Activated CD8-positive, alpha-beta T cell treated with anti-CD3 and anti-CD28 coated beads for 36 hours (primary cell): ENCODE measurements around the gene TMEM38B. TPM values are rescaled to one million over a fixed set of nuclear protein-coding genes. Genes with fewer than 3 reads are reported as not detected.
"Not testable (repeated sequence)": the region's sequence is repeated elsewhere in the genome, so short reads cannot be mapped to it uniquely, and the experiment has no call there.

Experiments
- ATAC-seq: fragments of 200-7000 bp; cut with Tn5 transposase; one replicate; pipeline ENCODE4 v1.10.0; 2021; ENCODE audit warnings: mild to moderate bottlenecking, moderate library complexity
- CTCF ChIA-PET: fragments of 350-600 bp; sonication (Branson Sonifier 250); formaldehyde crosslinking; loops from one replicate; lab custom pipeline; 2021; ENCODE audit warnings: antibody characterized with exemption; lab: Charles Lee
- POLR2A ChIA-PET: fragments of 350-600 bp; sonication (Branson Sonifier 250); formaldehyde crosslinking; loops from one replicate; lab custom pipeline; 2021; ENCODE audit warnings: antibody characterized with exemption; lab: Charles Lee
- DNase-seq: peaks from one replicate; pipeline ENCODE4 v3.0.0-alpha.2; 2020
- H3K27ac Mint-ChIP-seq: one replicate; pipeline ENCODE4 v1.8.0; 2021; ENCODE audit warnings: mild to moderate bottlenecking, mixed read lengths
- H3K27me3 Mint-ChIP-seq: one replicate; pipeline ENCODE4 v1.8.0; 2021; ENCODE audit warnings: mixed read lengths
- H3K36me3 Mint-ChIP-seq: one replicate; pipeline ENCODE4 v1.8.0; 2021; ENCODE audit warnings: low read depth, mixed read lengths
- H3K4me1 Mint-ChIP-seq: one replicate; pipeline ENCODE4 v1.8.0; 2021; ENCODE audit warnings: low read depth, mixed read lengths
- H3K4me3 Mint-ChIP-seq: one replicate; pipeline ENCODE4 v1.8.0; 2021; ENCODE audit warnings: mild to moderate bottlenecking, moderate library complexity, mixed read lengths
- H3K9me3 Mint-ChIP-seq: one replicate; pipeline ENCODE4 v1.8.0; 2021; ENCODE audit warnings: mixed read lengths
- intact Hi-C: fragments of 100-400 bp; cut with micrococcal nuclease; formaldehyde crosslinking; loops from one replicate; pipeline ENCODE4 v1.10.0; 2022
- total RNA-seq, 2 experiments: library from RNA; stranded (reverse); gene quantifications; one replicate each; pipeline ENCODE4 v1.2.3, GENCODE V29; 2021
- TF ChIP-seq, protein P1 (sequence below): fragments of 200-600 bp; IDR thresholded peaks from one replicate; pipeline ENCODE4 v1.8.0; 2022; ENCODE audit warnings: antibody characterized with exemption, mild to moderate bottlenecking

TMEM38B gene
- total RNA-seq, 2 experiments from 2014 or later: 8.2 to 11.3 TPM

DNA sequence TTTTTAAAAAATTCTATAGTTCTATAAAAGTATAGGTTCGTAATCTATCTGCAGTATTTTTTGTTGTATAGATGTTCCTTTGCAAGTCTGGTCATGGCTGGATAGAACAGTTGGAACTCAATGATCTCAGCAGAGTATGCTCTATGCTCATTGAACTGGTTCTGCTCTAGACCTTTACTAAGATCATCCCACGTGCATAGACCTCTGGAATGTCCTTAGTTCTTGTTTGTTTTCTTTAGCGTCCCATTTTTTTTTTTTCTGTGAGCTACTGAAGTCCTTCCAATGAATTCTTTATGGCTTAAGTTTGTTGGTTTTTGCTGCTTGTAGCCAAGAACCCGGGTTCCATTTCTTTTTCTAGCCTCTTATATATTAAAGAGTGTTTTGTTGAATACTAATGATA is 3.5 kb downstream of the TMEM38B start:
- TF ChIP-seq, protein P1, sequence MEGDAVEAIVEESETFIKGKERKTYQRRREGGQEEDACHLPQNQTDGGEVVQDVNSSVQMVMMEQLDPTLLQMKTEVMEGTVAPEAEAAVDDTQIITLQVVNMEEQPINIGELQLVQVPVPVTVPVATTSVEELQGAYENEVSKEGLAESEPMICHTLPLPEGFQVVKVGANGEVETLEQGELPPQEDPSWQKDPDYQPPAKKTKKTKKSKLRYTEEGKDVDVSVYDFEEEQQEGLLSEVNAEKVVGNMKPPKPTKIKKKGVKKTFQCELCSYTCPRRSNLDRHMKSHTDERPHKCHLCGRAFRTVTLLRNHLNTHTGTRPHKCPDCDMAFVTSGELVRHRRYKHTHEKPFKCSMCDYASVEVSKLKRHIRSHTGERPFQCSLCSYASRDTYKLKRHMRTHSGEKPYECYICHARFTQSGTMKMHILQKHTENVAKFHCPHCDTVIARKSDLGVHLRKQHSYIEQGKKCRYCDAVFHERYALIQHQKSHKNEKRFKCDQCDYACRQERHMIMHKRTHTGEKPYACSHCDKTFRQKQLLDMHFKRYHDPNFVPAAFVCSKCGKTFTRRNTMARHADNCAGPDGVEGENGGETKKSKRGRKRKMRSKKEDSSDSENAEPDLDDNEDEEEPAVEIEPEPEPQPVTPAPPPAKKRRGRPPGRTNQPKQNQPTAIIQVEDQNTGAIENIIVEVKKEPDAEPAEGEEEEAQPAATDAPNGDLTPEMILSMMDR: no peak
- Mint-ChIP-seq H3K27me3 (peaks cover 5% of the 10 kb centered on the region), H3K4me1 (peaks cover 41% of the 10 kb centered on the region), H3K36me3 (no peaks in the 10 kb centered on the region), H3K27ac (no peak overlapping the region), H3K9me3 (no peaks in the 10 kb centered on the region), H3K4me3 (no peak overlapping the region)
- DNase-seq: no peak
- no peak for ATAC-seq
- intact Hi-C loops: no loop called here
- ChIA-PET CTCF (no interaction called here), POLR2A (no interaction called here)

DNA sequence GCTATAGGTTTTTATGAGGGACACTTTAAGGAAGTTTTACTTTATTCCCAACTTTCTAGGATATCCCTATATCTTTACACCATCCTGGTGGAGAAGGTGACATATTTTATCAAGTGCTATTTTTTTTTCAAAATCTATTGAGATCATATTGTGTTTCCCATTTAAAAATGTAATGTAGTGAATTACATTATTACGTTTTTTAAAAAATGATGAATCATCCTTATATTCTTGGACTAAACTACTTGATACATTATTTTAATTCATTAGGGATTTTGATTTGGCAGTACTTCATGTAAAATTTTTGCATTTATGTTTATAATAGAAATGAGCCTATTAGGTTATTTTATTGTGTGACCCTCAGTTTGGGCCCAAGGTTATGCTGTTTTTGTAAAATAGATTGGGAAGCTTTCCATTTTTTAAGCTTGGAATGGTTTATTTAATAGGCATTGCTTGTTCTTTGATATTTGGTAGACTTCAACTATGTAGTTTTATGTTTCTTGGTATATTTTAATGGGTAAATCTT is 4.1 kb downstream of the TMEM38B start:
- ChIA-PET POLR2A (no interaction called here), CTCF (no interaction called here)
- Mint-ChIP-seq H3K27ac (no peak overlapping the region), H3K36me3 (no peaks in the 10 kb centered on the region), H3K9me3 (no peaks in the 10 kb centered on the region), H3K27me3 (peaks cover 4% of the 10 kb centered on the region), H3K4me3 (no peak overlapping the region), H3K4me1 (peaks cover 39% of the 10 kb centered on the region)
- intact Hi-C loops: no loop called here
- TF ChIP-seq, protein P1: no peak
- no peak for DNase-seq
- ATAC-seq: no peak

DNA sequence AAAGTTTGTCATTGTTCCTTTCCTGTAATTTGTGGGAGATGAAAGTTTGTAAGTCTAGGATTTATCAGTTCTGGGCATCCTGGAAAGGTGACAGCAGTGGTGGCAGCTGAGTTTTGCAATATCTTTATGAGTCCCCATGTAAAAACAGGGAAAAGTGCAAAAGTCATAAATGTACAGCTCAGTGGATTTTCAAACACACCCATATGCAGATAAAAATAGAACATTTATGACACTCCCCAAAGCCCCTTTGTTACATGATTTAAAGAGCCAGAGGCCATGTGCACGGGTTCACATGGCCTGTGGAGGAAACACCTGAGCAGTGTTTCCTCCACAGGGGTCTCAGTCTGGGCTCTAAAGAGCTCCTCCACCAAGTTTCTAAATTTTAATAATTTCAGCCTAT is 6.3 kb downstream of the TMEM38B start:
- H3K27me3 Mint-ChIP-seq: no peaks in the 10 kb centered on the region
- peaks cover 29% of the 10 kb centered on the region for H3K4me1 Mint-ChIP-seq
- DNase-seq: no peak
- intact Hi-C loops: no loop called here
- no peak for ATAC-seq
- ChIA-PET CTCF (interaction anchor here (0.9 kb wide), 1 partner anchor 63 kb away, joined by 3 read pairs; no protein-coding TSS in a partner anchor), POLR2A (no interaction called here)
- no peaks in the 10 kb centered on the region for H3K36me3 Mint-ChIP-seq
- no peaks in the 10 kb centered on the region for H3K9me3 Mint-ChIP-seq
- H3K4me3 Mint-ChIP-seq: no peak overlapping the region
- H3K27ac Mint-ChIP-seq: no peak overlapping the region
- TF ChIP-seq, protein P1: no peak

DNA sequence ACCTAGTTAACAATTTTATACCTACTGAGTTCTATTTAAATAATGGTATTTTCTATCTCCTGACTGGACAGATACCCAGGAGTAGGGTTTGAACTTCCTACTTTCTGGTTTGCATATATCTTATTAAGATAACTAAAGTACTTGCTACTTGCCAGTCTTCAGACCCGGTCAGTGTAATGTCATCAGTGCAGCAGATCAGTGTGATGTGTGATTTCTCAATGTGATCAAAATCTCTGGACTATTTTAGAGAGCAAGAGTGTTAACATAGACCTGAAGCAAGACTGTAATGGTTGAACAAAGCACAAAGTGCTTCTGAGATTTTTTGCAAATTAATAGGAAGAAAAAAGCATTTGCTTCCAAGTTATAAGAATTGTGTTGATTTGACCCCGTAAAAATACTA is 6.8 kb downstream of the TMEM38B start:
- no peak for ATAC-seq
- TF ChIP-seq, protein P1: no peak
- ChIA-PET CTCF (no interaction called here), POLR2A (no interaction called here)
- Mint-ChIP-seq H3K36me3 (no peaks in the 10 kb centered on the region), H3K9me3 (no peaks in the 10 kb centered on the region), H3K4me3 (no peak overlapping the region), H3K27me3 (no peaks in the 10 kb centered on the region), H3K4me1 (peaks cover 26% of the 10 kb centered on the region), H3K27ac (no peak overlapping the region)
- no peak for DNase-seq
- intact Hi-C loops: no loop called here

DNA sequence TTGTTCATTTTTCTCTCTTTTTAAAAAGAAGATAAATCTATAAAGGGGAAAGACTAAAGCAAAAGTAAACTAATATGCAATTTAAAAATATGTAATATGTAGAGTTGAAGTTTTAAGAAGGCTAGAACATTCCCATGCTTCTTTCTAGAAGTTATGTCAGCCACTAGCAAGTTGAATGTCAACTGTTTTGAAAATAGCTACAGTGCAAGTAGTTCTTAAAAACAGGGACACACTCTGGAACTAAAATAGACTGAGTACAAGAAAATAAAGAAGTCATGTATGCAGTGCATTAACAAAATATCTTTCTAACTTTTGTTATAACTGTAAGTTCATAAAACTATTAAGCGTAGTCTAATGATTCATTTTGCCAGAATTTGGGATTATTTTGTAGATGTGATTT is 7.9 kb downstream of the TMEM38B start:
- no peaks in the 10 kb centered on the region for H3K27me3 Mint-ChIP-seq
- H3K27ac Mint-ChIP-seq: no peak overlapping the region
- H3K9me3 Mint-ChIP-seq: no peaks in the 10 kb centered on the region
- ATAC-seq (no peak), DNase-seq (no peak)
- ChIA-PET POLR2A (no interaction called here), CTCF (no interaction called here)
- H3K4me3 Mint-ChIP-seq: no peak overlapping the region
- intact Hi-C loops: no loop called here
- TF ChIP-seq, protein P1: no peak
- H3K4me1 Mint-ChIP-seq: peaks cover 24% of the 10 kb centered on the region
- H3K36me3 Mint-ChIP-seq: peaks cover 4% of the 10 kb centered on the region

DNA sequence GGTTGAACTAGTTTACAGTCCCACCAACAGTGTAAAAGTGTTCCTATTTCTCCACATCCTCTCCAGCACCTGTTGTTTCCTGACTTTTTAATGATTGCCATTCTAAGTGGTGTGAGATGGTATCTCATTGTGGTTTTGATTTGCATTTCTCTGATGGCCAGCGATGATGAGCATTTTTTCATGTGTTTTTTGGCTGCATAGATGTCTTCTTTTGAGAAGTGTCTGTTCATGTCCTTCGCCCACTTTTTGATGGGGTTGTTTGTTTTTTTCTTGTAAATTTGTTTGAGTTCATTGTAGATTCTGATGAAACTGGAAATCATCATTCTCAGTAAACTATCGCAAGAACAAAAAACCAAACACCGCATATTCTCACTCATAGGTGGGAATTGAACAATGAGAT is 9.3 kb downstream of the TMEM38B start:
- CTCF ChIA-PET: not testable (repeated sequence)

More for the DNA sequence above, 9.3 kb downstream of the TMEM38B start:
- ATAC-seq, H3K36me3 Mint-ChIP-seq, H3K9me3 Mint-ChIP-seq, H3K4me3 Mint-ChIP-seq, H3K27me3 Mint-ChIP-seq, H3K27ac Mint-ChIP-seq, intact Hi-C loops, DNase-seq, POLR2A ChIA-PET: not testable (repeated sequence)
- peaks cover 27% of the 10 kb centered on the region for H3K4me1 Mint-ChIP-seq
